Measurements from ENCODE around the gene JADE1. TPM values are rescaled to one million over a fixed set of nuclear protein-coding genes. Genes with fewer than 3 reads are reported as not detected.

The JADE1 gene
- total and polyA plus RNA-seq, 2 experiments from 2014 or later, result 32.1 to 37.6 TPM

GRCh38 chr4:128841402-128841801 is 31.9 kb downstream of the JADE1 start:
- H3K4me1 ChIP-seq (ENCODE audit: insufficient read depth), result peaks cover 17% of the 10 kb centered on the region
- peaks cover 40% of the 10 kb centered on the region for H3K36me3 ChIP-seq (ENCODE audit: low read depth)
- no peaks in the 10 kb centered on the region for H3K9me3 ChIP-seq (ENCODE audit: low read depth)
- 93 to 99% methylated on average over 2 of the region's 2 CpGs for WGBS, 2 experiments (ENCODE audit: low coverage in 1 of 2, low lambda C conversion rate in 2 of 2, missing lambda C conversion rate in 2 of 2)
- peaks cover 10% of the 10 kb centered on the region for H4K20me1 ChIP-seq (ENCODE audit: insufficient read depth)
- H3K4me2 ChIP-seq (ENCODE audit: unreplicated experiment), result no peak overlapping the region
- no peaks in the 10 kb centered on the region for H3K9me2 ChIP-seq (ENCODE audit: insufficient read depth)
- H3K9ac ChIP-seq, result no peak overlapping the region
- no peak overlapping the region for H2AFZ ChIP-seq
- in situ Hi-C loops (cut with MboI), result no loop called here
- H3K79me2 ChIP-seq (ENCODE audit: insufficient read depth), result peaks cover 99% of the 10 kb centered on the region
- TF ChIP-seq EZH2phosphoT487 (IDR thresholded peaks at IDR 0.05; ENCODE audit: insufficient read depth, low read depth) (no peak), EZH2 (IDR thresholded peaks at IDR 0.05; ENCODE audit: insufficient read depth, poor library complexity, severe bottlenecking) (no peak)
- no peak for DNase-seq
- peaks cover 5% of the 10 kb centered on the region; the same call in 1 of the 2 replicates for H3F3A ChIP-seq (ENCODE audit: insufficient read depth)
- no peaks in the 10 kb centered on the region for H3K27me3 ChIP-seq (replicated peaks; ENCODE audit: insufficient read depth)
- no peak overlapping the region for H3K4me3 ChIP-seq
- H3K27ac ChIP-seq, result no peak overlapping the region

GRCh38 chr4:128844931-128845330 is 35.4 kb downstream of the JADE1 start:
- Histone ChIP-seq H3K27me3 (replicated peaks; ENCODE audit: insufficient read depth) (no peaks in the 10 kb centered on the region), H4K20me1 (ENCODE audit: insufficient read depth) (peaks cover 5% of the 10 kb centered on the region), H3K36me3 (ENCODE audit: low read depth) (peaks cover 65% of the 10 kb centered on the region), H3K79me2 (ENCODE audit: insufficient read depth) (peaks cover 91% of the 10 kb centered on the region), H3K9me2 (ENCODE audit: insufficient read depth) (no peaks in the 10 kb centered on the region), H3K9me3 (ENCODE audit: low read depth) (no peaks in the 10 kb centered on the region), H2AFZ (no peak overlapping the region), H3K4me3 (no peak overlapping the region), H3K9ac (no peak overlapping the region), H3K4me1 (ENCODE audit: insufficient read depth) (no peaks in the 10 kb centered on the region), H3K27ac (no peak overlapping the region), H3K4me2 (ENCODE audit: unreplicated experiment) (no peak overlapping the region), H3F3A (ENCODE audit: insufficient read depth) (peaks cover 2% of the 10 kb centered on the region; the same call in 1 of the 2 replicates)
- WGBS, 2 experiments (ENCODE audit: low coverage in 1 of 2, low lambda C conversion rate in 2 of 2, missing lambda C conversion rate in 2 of 2), result 92 to 98% methylated on average over 4 of the region's 4 CpGs
- TF ChIP-seq EZH2 (IDR thresholded peaks at IDR 0.05; ENCODE audit: insufficient read depth, poor library complexity, severe bottlenecking) (no peak), EZH2phosphoT487 (IDR thresholded peaks at IDR 0.05; ENCODE audit: insufficient read depth, low read depth) (no peak)
- DNase-seq, result no peak
- in situ Hi-C loops (cut with MboI), result no loop called here

GRCh38 chr4:128846063-128846462 is 36.6 kb downstream of the JADE1 start:
- peaks cover 70% of the 10 kb centered on the region for H3K36me3 ChIP-seq (ENCODE audit: low read depth)
- 97 to 100% methylated on average over 4 of the region's 4 CpGs for WGBS, 2 experiments (ENCODE audit: low coverage in 1 of 2, low lambda C conversion rate in 2 of 2, missing lambda C conversion rate in 2 of 2)

GRCh38 chr4:128847082-128847724 is 37.7 kb downstream of the JADE1 start:
- in situ Hi-C loops (cut with MboI), result no loop called here
- Histone ChIP-seq H3K4me3 (no peak overlapping the region), H3K9ac (no peak overlapping the region), H3K36me3 (ENCODE audit: low read depth) (peaks cover 78% of the 10 kb centered on the region), H3F3A (ENCODE audit: insufficient read depth) (peaks cover 2% of the 10 kb centered on the region; the same call in 1 of the 2 replicates), H3K27ac (no peak overlapping the region), H3K9me2 (ENCODE audit: insufficient read depth) (no peaks in the 10 kb centered on the region), H3K9me3 (ENCODE audit: low read depth) (no peaks in the 10 kb centered on the region), H3K27me3 (replicated peaks; ENCODE audit: insufficient read depth) (no peaks in the 10 kb centered on the region), H2AFZ (no peak overlapping the region), H3K4me2 (ENCODE audit: unreplicated experiment) (no peak overlapping the region), H3K4me1 (ENCODE audit: insufficient read depth) (no peaks in the 10 kb centered on the region), H3K79me2 (ENCODE audit: insufficient read depth) (peaks cover 74% of the 10 kb centered on the region), H4K20me1 (ENCODE audit: insufficient read depth) (peaks cover 6% of the 10 kb centered on the region; the same call in 1 of the 2 replicates)
- 94 to 96% methylated on average over 7 of the region's 7 CpGs for WGBS, 2 experiments (ENCODE audit: low coverage in 1 of 2, low lambda C conversion rate in 2 of 2, missing lambda C conversion rate in 2 of 2)
- TF ChIP-seq EZH2 (IDR thresholded peaks at IDR 0.05; ENCODE audit: insufficient read depth, poor library complexity, severe bottlenecking) (no peak), EZH2phosphoT487 (IDR thresholded peaks at IDR 0.05; ENCODE audit: insufficient read depth, low read depth) (no peak)
- peak; percentile 24 for DNase-seq

More at GRCh38 chr4:128846063-128846462, 36.6 kb downstream of the JADE1 start:
- in situ Hi-C loops (cut with MboI), result no loop called here
- Histone ChIP-seq H2AFZ (no peak overlapping the region), H3K4me3 (no peak overlapping the region), H4K20me1 (ENCODE audit: insufficient read depth) (peaks cover under 1% of the 10 kb centered on the region; the same call in 1 of the 2 replicates), H3K4me1 (ENCODE audit: insufficient read depth) (no peaks in the 10 kb centered on the region), H3K9me3 (ENCODE audit: low read depth) (no peaks in the 10 kb centered on the region), H3K9ac (no peak overlapping the region), H3K27me3 (replicated peaks; ENCODE audit: insufficient read depth) (no peaks in the 10 kb centered on the region), H3K27ac (no peak overlapping the region), H3K79me2 (ENCODE audit: insufficient read depth) (peaks cover 86% of the 10 kb centered on the region), H3F3A (ENCODE audit: insufficient read depth) (no peaks in the 10 kb centered on the region), H3K4me2 (ENCODE audit: unreplicated experiment) (no peak overlapping the region), H3K9me2 (ENCODE audit: insufficient read depth) (no peaks in the 10 kb centered on the region)
- TF ChIP-seq EZH2 (IDR thresholded peaks at IDR 0.05; ENCODE audit: insufficient read depth, poor library complexity, severe bottlenecking), result no peak
- TF ChIP-seq EZH2phosphoT487 (IDR thresholded peaks at IDR 0.05; ENCODE audit: insufficient read depth, low read depth), result no peak
- DNase-seq, result no peak
